ENCODE measurements around the gene EMX2.

The EMX2 gene

GRCh38 chr10:117596706-117597105 is 54.2 kb downstream of the EMX2 start:
- H3K27me3 ChIP-seq (replicated peaks; ENCODE audit: control insufficient read depth, insufficient read depth, low read length) = peaks cover 4% of the 10 kb centered on the region; the same call in 1 of the 2 replicates
- TF ChIP-seq CTCF (IDR thresholded peaks at IDR 0.05; ENCODE audit: insufficient read depth, low read length, poor library complexity, severe bottlenecking) = no peak
- no peak overlapping the region for H3K4me3 ChIP-seq (replicated peaks; ENCODE audit: low read depth, low read length)
- no peak for DNase-seq (ENCODE audit: extremely low read depth, insufficient read length)
- no peaks in the 10 kb centered on the region for H3K36me3 ChIP-seq (ENCODE audit: control insufficient read depth, insufficient read depth, low read length)

GRCh38 chr10:117597216-117597615 is 54.7 kb downstream of the EMX2 start:
- Histone ChIP-seq H3K36me3 (ENCODE audit: control insufficient read depth, insufficient read depth, low read length) (no peaks in the 10 kb centered on the region), H3K27me3 (replicated peaks; ENCODE audit: control insufficient read depth, insufficient read depth, low read length) (peaks cover 4% of the 10 kb centered on the region; the same call in 1 of the 2 replicates), H3K4me3 (replicated peaks; ENCODE audit: low read depth, low read length) (no peak overlapping the region)
- no peak for TF ChIP-seq CTCF (IDR thresholded peaks at IDR 0.05; ENCODE audit: insufficient read depth, low read length, poor library complexity, severe bottlenecking)
- DNase-seq (ENCODE audit: extremely low read depth, insufficient read length) = no peak

Data from GM06990 (cell line).